CD4-positive, alpha-beta memory T cell (primary cell): ENCODE data around the gene ATP8B4. TPM values are rescaled to one million over a fixed set of nuclear protein-coding genes. Genes with fewer than 3 reads are reported as not detected.

Experiments
- CTCF ChIA-PET: fragments of 350-600 bp; sonication (Branson Sonifier 250); formaldehyde crosslinking; loops from one replicate; lab custom pipeline; 2021; ENCODE audit warnings: inconsistent platforms; ENCODE audit not compliant: partially characterized antibody; lab: Charles Lee
- POLR2A ChIA-PET: fragments of 350-600 bp; sonication (Branson Sonifier 250); formaldehyde crosslinking; loops from one replicate; lab custom pipeline; 2021; ENCODE audit not compliant: partially characterized antibody; lab: Charles Lee
- DNase-seq, 5 donors: peaks; one replicate each; pipeline versions ENCODE4 v3.0.0 to v3.0.0-alpha.2; 2020 to 2022; ENCODE audit warnings: mixed read lengths in 1 of 5
- H3K27ac ChIP-seq: one replicate; pipeline ENCODE4 v1.7.0; 2013; ENCODE audit warnings: low read depth, low read length
- H3K27me3 ChIP-seq: 2 replicates; pipeline ENCODE4 v1.7.0; 2013; ENCODE audit warnings: mild to moderate bottlenecking, low read length, moderate library complexity; ENCODE audit not compliant: insufficient read depth
- H3K36me3 ChIP-seq: 2 replicates; pipeline ENCODE4 v1.7.0; 2013; ENCODE audit warnings: mild to moderate bottlenecking, low read length, moderate library complexity; ENCODE audit not compliant: insufficient read depth
- H3K4me1 ChIP-seq: 2 replicates; pipeline ENCODE4 v1.7.0; 2013; ENCODE audit warnings: mild to moderate bottlenecking, low read length, moderate library complexity; ENCODE audit not compliant: insufficient read depth
- H3K4me3 ChIP-seq, 2 donors: one replicate each; pipeline ENCODE4 v1.7.0; 2013; ENCODE audit warnings: low read length in 2 of 2, mild to moderate bottlenecking in 1 of 2
- H3K9me3 ChIP-seq, 2 donors: one replicate each; pipeline ENCODE4 v1.7.0; 2013; ENCODE audit warnings: low read length in 2 of 2, control low read depth in 1 of 2; ENCODE audit not compliant: control insufficient read depth in 1 of 2
- H3K27ac Mint-ChIP-seq, 7 donors: one replicate each; pipeline ENCODE4 v1.8.0; 2020 to 2021; ENCODE audit warnings: mixed read lengths in 7 of 7, mild to moderate bottlenecking in 6 of 7, inconsistent platforms in 3 of 7, moderate library complexity in 3 of 7
- H3K27me3 Mint-ChIP-seq, 2 donors: one replicate each; pipeline ENCODE4 v1.8.0; 2020 to 2021; ENCODE audit warnings: mixed read lengths in 2 of 2
- H3K36me3 Mint-ChIP-seq, 2 donors: one replicate each; pipeline ENCODE4 v1.8.0; 2020 to 2021; ENCODE audit warnings: mixed read lengths in 2 of 2, inconsistent platforms in 1 of 2, mild to moderate bottlenecking in 1 of 2
- H3K4me1 Mint-ChIP-seq, 4 donors: one replicate each; pipeline ENCODE4 v1.8.0; 2020 to 2021; ENCODE audit warnings: mixed read lengths in 4 of 4, mild to moderate bottlenecking in 1 of 4
- H3K4me3 Mint-ChIP-seq, 8 donors: one replicate each; pipeline ENCODE4 v1.8.0; 2020 to 2021; ENCODE audit warnings: mixed read lengths in 8 of 8, mild to moderate bottlenecking in 7 of 8, moderate library complexity in 6 of 8, inconsistent platforms in 3 of 8
- H3K9me3 Mint-ChIP-seq, 8 donors: one replicate each; pipeline ENCODE4 v1.8.0; 2020 to 2021; ENCODE audit warnings: mixed read lengths in 8 of 8, mild to moderate bottlenecking in 5 of 8, inconsistent platforms in 3 of 8, moderate library complexity in 1 of 8
- intact Hi-C: fragments of 100-400 bp; cut with micrococcal nuclease; formaldehyde crosslinking; loops from one replicate; pipeline ENCODE4 v1.15.1; 2023
- polyA plus RNA-seq, 2 donors: library from polyadenylated mRNA; unstranded; fragments of 300-500 nt; fragmentation: Illumina TruSeq; gene quantifications; one replicate each; pipeline ENCODE4 v1.2.3, GENCODE V29; 2021
- total RNA-seq, 2 experiments: library from RNA; stranded (reverse); gene quantifications; one replicate each; pipeline ENCODE4 v1.2.3, GENCODE V29; 2021

Gene ATP8B4
- total and polyA plus RNA-seq, 4 experiments from 2014 or later, result 0.11 to 0.67 (median 0.44) TPM; not detected in 1

- DNase-seq, result no peak
- Histone ChIP-seq H3K4me1 (no peaks in the 10 kb centered on the region), H3K9me3 (no peaks in the 10 kb centered on the region), H3K36me3 (no peaks in the 10 kb centered on the region), H3K27ac (no peak overlapping the region), H3K27me3 (no peaks in the 10 kb centered on the region), H3K4me3 (no peak overlapping the region)
- ChIA-PET CTCF (no interaction called here), POLR2A (no interaction called here)
- no peak overlapping the region for H3K27ac Mint-ChIP-seq
- intact Hi-C loops, result no loop called here
- H3K27me3 Mint-ChIP-seq, result no peaks in the 10 kb centered on the region
- no peaks in the 10 kb centered on the region for H3K4me1 Mint-ChIP-seq
- H3K36me3 Mint-ChIP-seq, result no peaks in the 10 kb centered on the region
- no peaks in the 10 kb centered on the region for H3K9me3 Mint-ChIP-seq
- no peak overlapping the region for H3K4me3 Mint-ChIP-seq
These were observed 133.6 kb downstream of the ATP8B4 start for GRCh38 chr15:49985463-49985862.

DNA sequence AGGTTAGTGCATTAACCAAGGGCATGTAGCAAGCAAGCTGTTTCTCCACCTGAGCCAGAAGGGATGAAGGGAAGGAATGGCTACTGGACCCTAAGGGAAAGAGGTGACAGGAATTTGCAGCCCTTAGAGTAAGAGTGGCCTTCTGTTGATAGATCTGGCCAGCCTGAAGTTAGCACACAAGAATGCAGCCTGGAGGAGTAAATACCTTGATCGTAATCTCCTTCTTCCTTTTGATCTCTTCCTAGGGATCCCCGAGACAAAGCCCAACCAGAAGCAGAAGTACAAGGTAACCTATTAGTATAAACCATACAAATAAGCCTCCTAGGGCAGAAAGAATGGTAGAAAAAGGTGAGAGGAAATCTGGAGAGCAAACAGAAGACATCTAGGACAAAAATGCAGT lies 134.6 kb downstream of the ATP8B4 start:
- Histone ChIP-seq H3K27ac (no peak overlapping the region), H3K4me1 (no peaks in the 10 kb centered on the region), H3K4me3 (no peak overlapping the region), H3K9me3 (no peaks in the 10 kb centered on the region), H3K36me3 (no peaks in the 10 kb centered on the region), H3K27me3 (no peaks in the 10 kb centered on the region)
- intact Hi-C loops, result no loop called here
- no peaks in the 10 kb centered on the region for H3K9me3 Mint-ChIP-seq
- H3K4me3 Mint-ChIP-seq, result no peak overlapping the region
- H3K36me3 Mint-ChIP-seq, result no peaks in the 10 kb centered on the region
- ChIA-PET CTCF (no interaction called here), POLR2A (no interaction called here)
- DNase-seq, result no peak
- H3K27ac Mint-ChIP-seq, result no peak overlapping the region
- H3K4me1 Mint-ChIP-seq, result peaks cover 0 to 2% (median 0%) of the 10 kb centered on the region in 4 donors
- H3K27me3 Mint-ChIP-seq, result no peaks in the 10 kb centered on the region

- ChIA-PET CTCF (no interaction called here), POLR2A (no interaction called here)
- Mint-ChIP-seq H3K9me3 (no peaks in the 10 kb centered on the region), H3K4me3 (no peak overlapping the region), H3K4me1 (peaks cover 0 to 2% (median 0%) of the 10 kb centered on the region in 4 donors), H3K27me3 (no peaks in the 10 kb centered on the region), H3K36me3 (no peaks in the 10 kb centered on the region), H3K27ac (no peak overlapping the region)
- no peaks in the 10 kb centered on the region for H3K9me3 ChIP-seq
- intact Hi-C loops, result no loop called here
- no peak for DNase-seq
- H3K36me3 ChIP-seq, result no peaks in the 10 kb centered on the region
- H3K4me1 ChIP-seq, result no peaks in the 10 kb centered on the region
- no peaks in the 10 kb centered on the region for H3K27me3 ChIP-seq
- H3K4me3 ChIP-seq, result no peak overlapping the region
- no peak overlapping the region for H3K27ac ChIP-seq
These were observed 136.4 kb downstream of the ATP8B4 start for GRCh38 chr15:49982584-49982983.

GRCh38 chr15:49979705-49980382 lies 139.2 kb downstream of the ATP8B4 start:
- ChIA-PET POLR2A (no interaction called here), CTCF (no interaction called here)
- no peaks in the 10 kb centered on the region for H3K27me3 Mint-ChIP-seq
- Histone ChIP-seq H3K4me3 (no peak overlapping the region), H3K27ac (no peak overlapping the region), H3K27me3 (no peaks in the 10 kb centered on the region), H3K4me1 (no peaks in the 10 kb centered on the region), H3K9me3 (no peaks in the 10 kb centered on the region), H3K36me3 (no peaks in the 10 kb centered on the region)
- no peak overlapping the region for H3K27ac Mint-ChIP-seq
- intact Hi-C loops, result no loop called here
- no peaks in the 10 kb centered on the region for H3K36me3 Mint-ChIP-seq
- no peak overlapping the region for H3K4me3 Mint-ChIP-seq
- H3K9me3 Mint-ChIP-seq, result no peaks in the 10 kb centered on the region
- peaks cover 0 to 2% (median 0%) of the 10 kb centered on the region in 4 donors for H3K4me1 Mint-ChIP-seq
- DNase-seq, result no peak

DNA sequence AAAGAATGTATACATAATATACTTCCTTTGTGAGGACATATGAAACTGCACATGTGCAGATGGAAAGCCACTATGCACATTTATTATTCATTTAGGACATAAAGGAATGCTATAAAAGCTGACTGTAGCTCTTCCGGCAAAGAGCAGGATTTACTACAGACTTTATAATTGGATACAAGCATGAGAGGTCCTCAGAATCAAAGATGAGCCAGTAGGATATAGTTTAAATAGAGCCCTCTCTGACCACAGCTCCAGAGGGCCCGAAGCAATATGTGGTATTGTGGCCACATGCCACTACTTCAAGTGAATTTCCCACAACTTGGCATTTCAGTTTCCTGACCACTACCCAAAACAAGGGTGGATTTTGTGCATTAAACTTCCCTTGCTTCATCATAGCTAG lies 140.9 kb downstream of the ATP8B4 start:
- H3K4me3 Mint-ChIP-seq, result no peak overlapping the region
- no peak overlapping the region for H3K27ac ChIP-seq
- H3K4me1 ChIP-seq, result no peaks in the 10 kb centered on the region
- H3K36me3 Mint-ChIP-seq, result no peaks in the 10 kb centered on the region
- H3K27ac Mint-ChIP-seq, result no peak overlapping the region
- no peaks in the 10 kb centered on the region for H3K27me3 ChIP-seq
- H3K9me3 Mint-ChIP-seq, result no peaks in the 10 kb centered on the region
- intact Hi-C loops, result no loop called here
- no peaks in the 10 kb centered on the region for H3K9me3 ChIP-seq
- DNase-seq, result no peak
- H3K4me3 ChIP-seq, result no peak overlapping the region
- CTCF ChIA-PET, result no interaction called here
- H3K27me3 Mint-ChIP-seq, result no peaks in the 10 kb centered on the region
- H3K36me3 ChIP-seq, result no peaks in the 10 kb centered on the region
- POLR2A ChIA-PET, result no interaction called here
- H3K4me1 Mint-ChIP-seq, result peaks cover 0 to 2% (median 0%) of the 10 kb centered on the region in 4 donors

GRCh38 chr15:49977306-49977705 lies 141.7 kb downstream of the ATP8B4 start:
- ChIA-PET POLR2A (no interaction called here), CTCF (no interaction called here)
- Histone ChIP-seq H3K9me3 (no peaks in the 10 kb centered on the region), H3K27ac (no peak overlapping the region), H3K27me3 (no peaks in the 10 kb centered on the region), H3K4me3 (no peak overlapping the region), H3K36me3 (no peaks in the 10 kb centered on the region), H3K4me1 (no peaks in the 10 kb centered on the region)
- no peaks in the 10 kb centered on the region for H3K9me3 Mint-ChIP-seq
- DNase-seq, result no peak
- intact Hi-C loops, result no loop called here
- no peaks in the 10 kb centered on the region for H3K27me3 Mint-ChIP-seq
- H3K4me1 Mint-ChIP-seq, result peaks cover 0 to 2% (median 0%) of the 10 kb centered on the region in 4 donors
- no peaks in the 10 kb centered on the region for H3K36me3 Mint-ChIP-seq
- H3K4me3 Mint-ChIP-seq, result no peak overlapping the region
- no peak overlapping the region for H3K27ac Mint-ChIP-seq

GRCh38 chr15:49964551-49964950 lies 154.5 kb downstream of the ATP8B4 start:
- no peaks in the 10 kb centered on the region for H3K27me3 ChIP-seq
- peaks cover 0 to 12% (median 6%) of the 10 kb centered on the region in 8 donors for H3K9me3 Mint-ChIP-seq
- H3K36me3 ChIP-seq, result no peaks in the 10 kb centered on the region
- H3K4me3 ChIP-seq, result no peak overlapping the region
- H3K9me3 ChIP-seq, result no peaks in the 10 kb centered on the region
- H3K4me1 Mint-ChIP-seq, result no peaks in the 10 kb centered on the region
- no peak for DNase-seq
- no peaks in the 10 kb centered on the region for H3K4me1 ChIP-seq
- H3K27ac ChIP-seq, result no peak overlapping the region
- no peak overlapping the region for H3K27ac Mint-ChIP-seq
- peaks cover 0 to 5% of the 10 kb centered on the region in 2 donors for H3K27me3 Mint-ChIP-seq
- no peaks in the 10 kb centered on the region for H3K36me3 Mint-ChIP-seq
- intact Hi-C loops, result no loop called here
- POLR2A ChIA-PET, result no interaction called here
- CTCF ChIA-PET, result no interaction called here
- no peak overlapping the region for H3K4me3 Mint-ChIP-seq
